HEK293 (cell line): ENCODE results near the gene FKBP14.

Experiments used
- CTCF ChIA-PET: fragments of 350-600 bp; formaldehyde crosslinking; extraction: SDS; loops from one replicate; lab custom pipeline; 2021; ENCODE audit warnings: antibody characterized with exemption; lab: Yijun Ruan, JAX
- POLR2A ChIA-PET: fragments of 300-600 bp; formaldehyde crosslinking; extraction: SDS; loops from one replicate; lab custom pipeline; 2020; ENCODE audit warnings: antibody characterized with exemption, inconsistent platforms; lab: Yijun Ruan, JAX
- H3K27ac ChIP-seq: fragments of 200-500 bp; sonication (Bioruptor generic); 2 replicates; pipeline ENCODE4 v1.5.1; 2014; ENCODE audit warnings: low read depth, low read length, control low read depth, inconsistent platforms; ENCODE audit errors: extremely low read depth
- H3K36me3 ChIP-seq, 2 experiments: fragments of 200-500 bp in 1 of 2; sonication (Bioruptor generic) in 1 of 2; 1 replicate in 1 of 2; 2 replicates in 1 of 2; pipeline ENCODE4 v1.5.1; 2014 to 2017; ENCODE audit warnings: inconsistent platforms in 2 of 2, low read length in 2 of 2; ENCODE audit not compliant: control insufficient read depth in 2 of 2, insufficient read depth in 1 of 2
- H3K4me1 ChIP-seq: fragments of 200-500 bp; sonication (Bioruptor generic); 2 replicates; pipeline ENCODE4 v1.5.1; 2014; ENCODE audit warnings: mild to moderate bottlenecking, low read length, inconsistent platforms; ENCODE audit not compliant: control insufficient read depth, insufficient read depth
- H3K4me3 ChIP-seq: 2 replicates; pipeline ENCODE4 v1.5.1; 2011; ENCODE audit warnings: low read depth, mild to moderate bottlenecking, control low read depth, low read length, moderate library complexity
- H3K9me3 ChIP-seq: fragments of 200-500 bp; sonication (Bioruptor generic); 2 replicates; pipeline ENCODE4 v1.5.1; 2014; ENCODE audit warnings: low read depth, low read length, inconsistent platforms; ENCODE audit not compliant: control insufficient read depth, insufficient read depth
- EGR2 ChIP-seq: fragments of 450-650 bp; formaldehyde crosslinking; IDR thresholded peaks from 2 replicates; pipeline ENCODE4 v1.5.1; 2016; ENCODE audit warnings: low read depth, missing biosample characterization, missing genetic modification characterization
- FEZF1 ChIP-seq: fragments of 450-650 bp; formaldehyde crosslinking; IDR thresholded peaks from 2 replicates; pipeline ENCODE4 v1.5.1; 2016; ENCODE audit warnings: missing biosample characterization, missing genetic modification characterization
- GFI1B ChIP-seq: fragments of 450-650 bp; formaldehyde crosslinking; IDR thresholded peaks from 2 replicates; pipeline ENCODE4 v1.5.1; 2016; ENCODE audit warnings: missing biosample characterization, missing genetic modification characterization
- KLF10 ChIP-seq: fragments of 450-650 bp; IDR thresholded peaks from 2 replicates; pipeline ENCODE4 v1.5.1; 2018; ENCODE audit warnings: missing biosample characterization, mild to moderate bottlenecking, missing genetic modification characterization
- KLF7 ChIP-seq: fragments of 450-650 bp; formaldehyde crosslinking; IDR thresholded peaks from 2 replicates; pipeline ENCODE4 v1.5.1; 2016; ENCODE audit warnings: missing biosample characterization, missing genetic modification characterization, borderline replicate concordance
- PRDM2 ChIP-seq: fragments of 450-650 bp; formaldehyde crosslinking; IDR thresholded peaks from 2 replicates; pipeline ENCODE4 v1.5.1; 2016; ENCODE audit warnings: missing biosample characterization, missing genetic modification characterization, borderline replicate concordance
- ZFP37 ChIP-seq: fragments of 450-650 bp; formaldehyde crosslinking; IDR thresholded peaks from 2 replicates; pipeline ENCODE4 v1.5.1; 2016; ENCODE audit warnings: missing biosample characterization, missing genetic modification characterization
- ZFP69B ChIP-seq: fragments of 450-650 bp; formaldehyde crosslinking; IDR thresholded peaks from 2 replicates; pipeline ENCODE4 v1.5.1; 2016; ENCODE audit warnings: missing biosample characterization, missing genetic modification characterization
- ZNF155 ChIP-seq: fragments of 450-650 bp; formaldehyde crosslinking; IDR thresholded peaks from 2 replicates; pipeline ENCODE4 v1.5.1; 2016; ENCODE audit warnings: missing biosample characterization, missing genetic modification characterization
- ZNF16 ChIP-seq: fragments of 450-650 bp; formaldehyde crosslinking; IDR thresholded peaks from 2 replicates; pipeline ENCODE4 v1.5.1; 2016; ENCODE audit warnings: low read depth, missing biosample characterization, missing genetic modification characterization
- ZNF169 ChIP-seq: fragments of 450-650 bp; formaldehyde crosslinking; IDR thresholded peaks from 2 replicates; pipeline ENCODE4 v1.5.1; 2016; ENCODE audit warnings: missing biosample characterization, missing genetic modification characterization
- ZNF184 ChIP-seq: fragments of 450-650 bp; IDR thresholded peaks from 2 replicates; pipeline ENCODE4 v1.5.1; 2018; ENCODE audit warnings: missing biosample characterization, mild to moderate bottlenecking, missing genetic modification characterization
- ZNF214 ChIP-seq: fragments of 450-650 bp; formaldehyde crosslinking; IDR thresholded peaks from 2 replicates; pipeline ENCODE4 v1.5.1; 2017; ENCODE audit warnings: missing biosample characterization, mild to moderate bottlenecking, missing genetic modification characterization, borderline replicate concordance
- ZNF341 ChIP-seq: fragments of 450-650 bp; formaldehyde crosslinking; IDR thresholded peaks from 2 replicates; pipeline ENCODE4; 2016; ENCODE audit warnings: low read depth, missing biosample characterization, missing genetic modification characterization
- ZNF37A ChIP-seq: fragments of 450-650 bp; IDR thresholded peaks from 2 replicates; pipeline ENCODE4 v1.5.1; 2018; ENCODE audit warnings: missing biosample characterization, missing genetic modification characterization
- ZNF426 ChIP-seq: fragments of 450-650 bp; formaldehyde crosslinking; IDR thresholded peaks from 2 replicates; pipeline ENCODE4 v1.5.1; 2017; ENCODE audit warnings: missing biosample characterization, missing genetic modification characterization, mild to moderate bottlenecking, inconsistent platforms, moderate library complexity
- ZNF529 ChIP-seq: fragments of 450-650 bp; formaldehyde crosslinking; IDR thresholded peaks from 2 replicates; pipeline ENCODE4 v1.5.1; 2017; ENCODE audit warnings: missing genetic modification characterization, missing biosample characterization; ENCODE audit not compliant: insufficient replicate concordance
- ZNF585B ChIP-seq: fragments of 450-650 bp; formaldehyde crosslinking; IDR thresholded peaks from 2 replicates; pipeline ENCODE4 v1.5.1; 2016; ENCODE audit warnings: missing biosample characterization, missing genetic modification characterization
- ZNF621 ChIP-seq: fragments of 450-650 bp; formaldehyde crosslinking; IDR thresholded peaks from 2 replicates; pipeline ENCODE4 v1.5.1; 2017; ENCODE audit warnings: missing biosample characterization, missing genetic modification characterization
- ZNF776 ChIP-seq: fragments of 450-650 bp; formaldehyde crosslinking; IDR thresholded peaks from 2 replicates; pipeline ENCODE4 v1.5.0; 2017; ENCODE audit warnings: missing biosample characterization, missing genetic modification characterization, borderline replicate concordance
- ZNF777 ChIP-seq: fragments of 450-650 bp; formaldehyde crosslinking; IDR thresholded peaks from 2 replicates; pipeline ENCODE4 v1.5.1; 2017; ENCODE audit warnings: missing biosample characterization, missing genetic modification characterization, borderline replicate concordance
- ZNF837 ChIP-seq: fragments of 450-650 bp; formaldehyde crosslinking; IDR thresholded peaks from 2 replicates; pipeline ENCODE4 v1.5.1; 2016; ENCODE audit warnings: missing biosample characterization, missing genetic modification characterization
- ZSCAN23 ChIP-seq: fragments of 450-650 bp; formaldehyde crosslinking; IDR thresholded peaks from 2 replicates; pipeline ENCODE4 v1.5.1; 2016; ENCODE audit warnings: missing biosample characterization, missing genetic modification characterization
- TF ChIP-seq, protein P1 (sequence below): fragments of 450-650 bp; IDR thresholded peaks from 2 replicates; pipeline ENCODE4 v1.5.1; 2018; ENCODE audit warnings: missing biosample characterization, missing genetic modification characterization
- TF ChIP-seq, protein P2 (sequence below): fragments of 450-650 bp; formaldehyde crosslinking; IDR thresholded peaks from 2 replicates; pipeline ENCODE4 v1.5.1; 2016; ENCODE audit warnings: missing biosample characterization, missing genetic modification characterization
- TF ChIP-seq, protein P3 (sequence below): fragments of 450-650 bp; formaldehyde crosslinking; IDR thresholded peaks from 2 replicates; pipeline ENCODE4 v1.5.1; 2017; ENCODE audit warnings: missing biosample characterization, missing genetic modification characterization

FKBP14 gene

GRCh38 chr7:30049173-30049572 is 22.7 kb upstream of the FKBP14 start:
- Histone ChIP-seq H3K36me3 (peaks cover 12 to 58% of the 10 kb centered on the region in 2 experiments), H3K9me3 (no peaks in the 10 kb centered on the region), H3K27ac (no peak overlapping the region), H3K4me1 (no peaks in the 10 kb centered on the region), H3K4me3 (no peak overlapping the region)
- ChIA-PET CTCF (interaction anchor here (1.1 kb wide), 1 partner anchor 13 kb away, joined by 4 read pairs; no protein-coding TSS in a partner anchor), POLR2A (no interaction called here)
- TF ChIP-seq, protein P1, sequence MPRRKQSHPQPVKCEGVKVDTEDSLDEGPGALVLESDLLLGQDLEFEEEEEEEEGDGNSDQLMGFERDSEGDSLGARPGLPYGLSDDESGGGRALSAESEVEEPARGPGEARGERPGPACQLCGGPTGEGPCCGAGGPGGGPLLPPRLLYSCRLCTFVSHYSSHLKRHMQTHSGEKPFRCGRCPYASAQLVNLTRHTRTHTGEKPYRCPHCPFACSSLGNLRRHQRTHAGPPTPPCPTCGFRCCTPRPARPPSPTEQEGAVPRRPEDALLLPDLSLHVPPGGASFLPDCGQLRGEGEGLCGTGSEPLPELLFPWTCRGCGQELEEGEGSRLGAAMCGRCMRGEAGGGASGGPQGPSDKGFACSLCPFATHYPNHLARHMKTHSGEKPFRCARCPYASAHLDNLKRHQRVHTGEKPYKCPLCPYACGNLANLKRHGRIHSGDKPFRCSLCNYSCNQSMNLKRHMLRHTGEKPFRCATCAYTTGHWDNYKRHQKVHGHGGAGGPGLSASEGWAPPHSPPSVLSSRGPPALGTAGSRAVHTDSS (tag by site-specific recombination): no peak
- TF ChIP-seq FEZF1 (tag by site-specific recombination): no peak
- TF ChIP-seq ZNF777 (tag by site-specific recombination): no peak
- no peak for TF ChIP-seq GFI1B (tag by site-specific recombination)
- TF ChIP-seq ZSCAN23 (tag by site-specific recombination): no peak
- TF ChIP-seq, protein P2, sequence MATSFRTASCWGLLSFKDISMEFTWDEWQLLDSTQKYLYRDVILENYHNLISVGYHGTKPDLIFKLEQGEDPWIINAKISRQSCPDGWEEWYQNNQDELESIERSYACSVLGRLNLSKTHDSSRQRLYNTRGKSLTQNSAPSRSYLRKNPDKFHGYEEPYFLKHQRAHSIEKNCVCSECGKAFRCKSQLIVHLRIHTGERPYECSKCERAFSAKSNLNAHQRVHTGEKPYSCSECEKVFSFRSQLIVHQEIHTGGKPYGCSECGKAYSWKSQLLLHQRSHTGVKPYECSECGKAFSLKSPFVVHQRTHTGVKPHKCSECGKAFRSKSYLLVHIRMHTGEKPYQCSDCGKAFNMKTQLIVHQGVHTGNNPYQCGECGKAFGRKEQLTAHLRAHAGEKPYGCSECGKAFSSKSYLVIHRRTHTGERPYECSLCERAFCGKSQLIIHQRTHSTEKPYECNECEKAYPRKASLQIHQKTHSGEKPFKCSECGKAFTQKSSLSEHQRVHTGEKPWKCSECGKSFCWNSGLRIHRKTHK (tag by site-specific recombination): no peak
- no peak for TF ChIP-seq ZFP37
- TF ChIP-seq ZNF585B: no peak
- no peak for TF ChIP-seq ZNF621
- TF ChIP-seq, protein P3, sequence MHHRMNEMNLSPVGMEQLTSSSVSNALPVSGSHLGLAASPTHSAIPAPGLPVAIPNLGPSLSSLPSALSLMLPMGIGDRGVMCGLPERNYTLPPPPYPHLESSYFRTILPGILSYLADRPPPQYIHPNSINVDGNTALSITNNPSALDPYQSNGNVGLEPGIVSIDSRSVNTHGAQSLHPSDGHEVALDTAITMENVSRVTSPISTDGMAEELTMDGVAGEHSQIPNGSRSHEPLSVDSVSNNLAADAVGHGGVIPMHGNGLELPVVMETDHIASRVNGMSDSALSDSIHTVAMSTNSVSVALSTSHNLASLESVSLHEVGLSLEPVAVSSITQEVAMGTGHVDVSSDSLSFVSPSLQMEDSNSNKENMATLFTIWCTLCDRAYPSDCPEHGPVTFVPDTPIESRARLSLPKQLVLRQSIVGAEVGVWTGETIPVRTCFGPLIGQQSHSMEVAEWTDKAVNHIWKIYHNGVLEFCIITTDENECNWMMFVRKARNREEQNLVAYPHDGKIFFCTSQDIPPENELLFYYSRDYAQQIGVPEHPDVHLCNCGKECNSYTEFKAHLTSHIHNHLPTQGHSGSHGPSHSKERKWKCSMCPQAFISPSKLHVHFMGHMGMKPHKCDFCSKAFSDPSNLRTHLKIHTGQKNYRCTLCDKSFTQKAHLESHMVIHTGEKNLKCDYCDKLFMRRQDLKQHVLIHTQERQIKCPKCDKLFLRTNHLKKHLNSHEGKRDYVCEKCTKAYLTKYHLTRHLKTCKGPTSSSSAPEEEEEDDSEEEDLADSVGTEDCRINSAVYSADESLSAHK (tag by site-specific recombination): no peak
- no peak for TF ChIP-seq ZNF776 (tag by site-specific recombination)
- no peak for TF ChIP-seq ZNF426 (tag by site-specific recombination)
- no peak for TF ChIP-seq ZNF214

DNA sequence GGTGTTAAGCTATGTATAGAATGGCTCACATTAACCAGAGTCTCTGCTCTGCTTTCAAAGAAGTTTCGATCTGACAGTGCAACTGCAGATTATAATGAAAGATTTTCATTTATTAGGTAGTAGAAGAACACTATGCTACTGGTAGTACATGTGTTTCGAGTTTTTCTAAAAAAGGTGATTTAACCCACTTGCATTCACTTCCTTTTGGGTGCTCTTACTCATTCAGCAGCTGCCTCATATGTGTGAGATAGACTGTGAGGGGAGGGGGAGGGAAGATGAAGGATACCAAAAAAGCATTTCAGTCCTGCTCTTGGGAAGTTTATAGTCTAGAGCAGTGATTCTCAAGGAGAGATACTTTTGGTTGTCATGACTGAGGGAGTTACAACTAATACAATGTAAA is 22.1 kb upstream of the FKBP14 start:
- POLR2A ChIA-PET: no interaction called here
- Histone ChIP-seq H3K4me3 (no peak overlapping the region), H3K36me3 (peaks cover 12 to 52% of the 10 kb centered on the region in 2 experiments), H3K27ac (no peak overlapping the region), H3K4me1 (no peaks in the 10 kb centered on the region), H3K9me3 (no peaks in the 10 kb centered on the region)
- CTCF ChIA-PET: interaction anchor here (0.6 to 2.0 kb wide), 3 partner anchors 13 to 22 kb away, joined by 3 to 6 read pairs (median 4); no protein-coding TSS in a partner anchor
- TF ChIP-seq ZNF184 (tag by site-specific recombination) (no peak), ZFP69B (no peak), ZNF16 (tag by site-specific recombination) (no peak), ZNF529 (tag by site-specific recombination) (no peak), ZNF37A (tag by site-specific recombination) (no peak), PRDM2 (tag by site-specific recombination) (no peak), ZNF169 (tag by site-specific recombination) (no peak), KLF7 (tag by site-specific recombination) (no peak), EGR2 (tag by site-specific recombination) (no peak), ZNF341 (tag by site-specific recombination) (no peak), KLF10 (tag by site-specific recombination) (no peak), ZNF837 (tag by site-specific recombination) (no peak), ZNF155 (tag by site-specific recombination) (no peak)
